Brain pericyte (primary cell): ENCODE measurements around the gene GLUL.
"Not testable (repeated sequence)": the region's sequence is repeated elsewhere in the genome, so short reads cannot be mapped to it uniquely, and the experiment has no call there.

Experiments
- DNase-seq: peaks from one replicate; pipeline ENCODE4 v3.0.0-alpha.2; 2012; ENCODE audit warnings: low read depth, low spot score

The GLUL gene

DNA sequence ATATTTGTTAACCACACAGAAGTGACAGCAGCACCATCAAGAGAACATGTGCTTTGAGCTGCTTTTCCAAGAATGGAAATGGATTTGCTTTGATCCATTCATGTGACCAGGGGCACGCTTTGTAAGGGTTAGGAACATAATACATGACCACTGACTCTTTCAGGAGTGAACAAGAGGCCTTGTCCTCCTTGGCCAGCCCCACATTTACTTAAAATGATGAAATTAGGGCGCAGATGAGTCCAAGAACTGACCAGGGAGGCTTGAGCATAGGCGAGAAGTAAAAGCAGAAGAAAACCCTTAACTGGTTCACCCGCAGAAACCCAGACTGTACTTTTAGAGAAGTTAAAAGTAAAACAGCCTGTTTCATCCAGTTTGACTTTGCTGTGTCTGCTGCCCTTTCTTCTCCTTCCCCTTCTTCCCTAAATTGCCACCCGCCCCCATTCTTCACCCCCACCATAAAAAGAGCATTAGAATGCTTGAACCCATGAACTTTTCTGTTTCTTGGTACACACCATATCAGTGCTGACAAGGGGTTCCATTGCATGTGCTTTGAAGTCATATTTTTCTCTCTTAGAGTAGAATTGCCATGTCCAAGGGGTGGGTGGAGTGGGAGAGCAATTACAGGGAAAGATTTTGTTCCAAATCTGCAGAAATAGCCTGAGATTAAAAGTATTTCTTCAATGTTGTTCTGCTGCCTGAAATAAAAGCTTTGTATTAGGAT lies 2.6 kb upstream of the GLUL start:
- no peak for DNase-seq

DNA sequence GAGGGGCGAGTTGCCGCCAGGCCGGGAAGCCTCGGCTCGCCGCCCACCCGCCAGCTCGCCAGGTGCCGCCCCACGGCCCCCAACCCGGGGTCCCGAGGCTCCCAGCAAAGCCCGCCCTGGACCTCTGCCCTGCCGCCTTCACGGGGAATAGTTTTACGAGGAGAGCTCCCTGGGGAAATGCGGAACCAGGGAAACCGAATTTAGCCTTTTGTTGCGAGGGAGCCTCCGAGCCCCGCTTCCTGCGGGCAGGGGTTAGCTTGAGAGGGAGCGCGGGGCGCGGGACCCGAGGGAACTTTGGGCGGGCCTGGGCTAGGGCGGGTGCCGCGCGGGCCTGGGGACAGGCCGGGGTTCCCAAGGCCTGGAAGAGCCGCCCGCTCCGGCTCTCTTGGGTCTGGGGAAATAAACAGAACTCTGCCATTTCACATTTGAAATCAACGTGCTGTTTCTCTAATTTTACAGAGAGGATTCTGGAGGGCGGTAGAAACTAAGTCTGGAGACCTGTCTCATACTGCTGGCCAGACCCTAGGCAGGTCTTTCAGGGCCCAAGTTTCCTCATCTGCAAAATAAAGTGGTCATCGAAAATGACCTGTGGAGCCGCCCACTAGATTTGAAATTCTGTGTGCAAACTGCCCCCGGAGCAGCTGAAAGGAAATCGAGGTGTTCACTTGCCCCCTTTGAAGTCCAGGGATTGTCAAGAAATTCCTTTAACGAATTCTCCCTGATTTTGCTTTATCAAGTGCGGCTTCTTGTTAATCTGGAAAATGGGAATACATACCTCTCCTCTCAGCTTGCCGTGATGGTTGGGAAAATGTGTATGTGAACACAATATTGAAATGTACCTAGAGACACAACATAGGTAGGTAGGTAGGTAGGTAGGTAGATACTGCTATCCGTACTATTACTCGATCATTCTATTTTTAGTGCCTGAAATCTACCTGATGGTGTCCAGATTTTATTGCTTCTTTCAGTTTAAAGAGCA lies 749 bp upstream of the GLUL start:
- no peak for DNase-seq

GRCh38 chr1:182391028-182391361 lies 595 bp downstream of the GLUL start:
- DNase-seq: no peak

GRCh38 chr1:182389619-182390047 lies 2.0 kb downstream of the GLUL start:
- DNase-seq: no peak

GRCh38 chr1:182388392-182389134 lies 3.0 kb downstream of the GLUL start:
- DNase-seq: no peak

DNA sequence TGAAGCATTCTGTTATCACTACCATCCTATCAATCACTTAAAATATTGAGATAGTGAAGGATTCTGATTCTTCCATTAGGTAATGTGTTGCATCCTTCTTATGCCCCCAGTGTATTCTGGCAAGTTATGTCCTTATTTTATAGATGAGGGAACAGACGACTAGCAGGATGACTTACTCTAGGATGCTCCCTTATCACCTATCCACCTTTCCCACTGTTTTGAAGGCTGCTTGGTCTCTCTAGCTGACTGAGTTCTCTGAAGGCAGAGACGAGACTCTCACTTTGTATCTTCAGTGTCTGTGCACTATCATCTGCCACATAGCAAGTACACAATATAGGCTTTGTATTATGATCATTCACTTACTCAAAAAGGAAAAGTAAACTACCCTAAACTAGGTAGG lies 4.0 kb downstream of the GLUL start:
- no peak for DNase-seq

GRCh38 chr1:182386980-182387379 lies 4.6 kb downstream of the GLUL start:
- no peak for DNase-seq

GRCh38 chr1:182385885-182386853 lies 5.4 kb downstream of the GLUL start:
- DNase-seq: no peak

GRCh38 chr1:182384387-182384960 lies 7.1 kb downstream of the GLUL start:
- no peak for DNase-seq

DNA sequence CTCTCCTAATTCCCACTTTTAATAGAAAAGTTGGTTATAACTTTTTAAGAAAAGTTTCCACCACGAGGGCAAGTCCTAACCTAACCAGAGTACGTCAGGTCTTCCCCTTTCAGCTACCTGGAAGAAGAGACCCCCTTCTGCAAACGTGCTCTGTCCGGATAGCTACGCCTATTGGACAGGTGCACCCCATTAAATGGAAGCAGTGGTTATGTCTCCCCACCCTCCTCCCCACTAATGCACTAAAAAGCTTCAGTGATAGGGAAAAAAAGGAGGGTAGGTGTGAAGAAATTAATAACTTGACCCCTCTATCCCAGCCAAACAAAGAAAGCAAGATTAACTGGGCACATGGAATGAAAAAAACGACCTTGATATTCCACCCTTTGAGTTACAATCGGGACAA lies 7.7 kb downstream of the GLUL start:
- no peak for DNase-seq

DNA sequence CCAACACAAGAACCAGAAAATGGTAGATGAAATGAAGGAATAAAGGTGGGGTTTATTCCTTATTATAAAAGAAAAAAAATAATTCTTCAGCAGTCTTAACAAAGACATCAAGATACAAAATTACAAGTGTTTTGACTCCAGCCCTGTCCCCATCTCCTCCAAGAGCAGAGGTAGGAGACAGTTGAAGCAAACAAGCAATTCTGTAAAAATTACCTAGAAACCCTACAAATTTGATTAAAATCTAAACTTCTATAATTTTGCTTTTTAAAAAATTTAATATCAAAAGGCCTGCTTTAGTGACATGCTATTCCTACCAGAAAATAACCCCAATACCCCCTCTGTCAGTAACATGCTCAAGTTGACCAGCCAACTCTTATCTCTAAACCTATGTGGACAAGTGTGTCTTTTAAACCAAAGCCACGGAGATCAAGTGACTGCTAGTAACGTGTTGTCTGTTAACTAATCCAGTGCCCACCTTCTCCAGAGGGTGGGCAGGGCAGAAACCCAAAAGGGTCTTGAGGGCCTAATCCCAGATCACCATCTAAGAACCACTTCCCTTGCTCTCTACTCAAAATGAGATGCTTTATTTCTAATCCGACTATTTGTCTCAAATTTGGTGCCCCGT lies 8.4 kb downstream of the GLUL start:
- no peak for DNase-seq

DNA sequence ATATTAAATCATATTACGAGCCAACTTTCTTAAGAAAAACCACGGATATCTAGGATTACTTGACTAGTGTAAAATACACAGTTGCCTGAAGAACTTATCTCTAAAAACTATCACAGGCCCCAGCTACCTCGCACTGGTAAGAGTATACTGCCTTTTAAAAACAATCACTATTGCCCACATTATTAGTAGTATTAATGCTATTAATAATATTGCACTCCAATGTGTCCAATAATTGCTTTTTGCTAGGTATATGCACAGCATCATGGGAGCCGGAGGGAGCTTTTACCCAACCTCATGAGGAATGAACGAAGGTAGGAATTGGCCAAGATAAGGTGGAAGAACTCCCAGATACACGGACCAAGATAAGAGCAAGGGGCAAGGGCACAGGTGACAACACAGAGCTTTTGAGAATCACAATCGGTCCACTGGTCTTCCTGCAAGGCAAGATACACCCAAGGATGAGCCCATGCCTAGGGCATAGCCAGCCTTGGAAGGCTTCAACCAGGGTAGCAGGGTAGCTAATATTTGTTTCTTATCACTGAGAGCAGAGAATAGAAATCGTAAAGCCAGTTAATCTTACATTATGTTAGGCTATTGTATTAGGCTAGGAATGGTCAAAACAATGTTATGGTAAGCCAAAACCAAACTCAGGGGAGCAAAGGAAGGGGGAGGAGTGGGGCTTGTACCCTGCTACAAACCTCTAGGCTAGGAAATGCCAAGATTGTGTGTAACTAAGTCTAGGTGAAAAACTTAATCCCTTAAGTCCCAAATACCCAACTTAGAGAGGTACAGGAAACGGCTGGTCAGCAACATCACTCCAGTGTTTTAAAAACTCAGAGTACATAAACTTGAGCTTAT lies 9.4 kb downstream of the GLUL start:
- DNase-seq: no peak

- DNase-seq: no peak
Observed at GRCh38 chr1:182380199-182380598, 11.4 kb downstream of the GLUL start.

DNA sequence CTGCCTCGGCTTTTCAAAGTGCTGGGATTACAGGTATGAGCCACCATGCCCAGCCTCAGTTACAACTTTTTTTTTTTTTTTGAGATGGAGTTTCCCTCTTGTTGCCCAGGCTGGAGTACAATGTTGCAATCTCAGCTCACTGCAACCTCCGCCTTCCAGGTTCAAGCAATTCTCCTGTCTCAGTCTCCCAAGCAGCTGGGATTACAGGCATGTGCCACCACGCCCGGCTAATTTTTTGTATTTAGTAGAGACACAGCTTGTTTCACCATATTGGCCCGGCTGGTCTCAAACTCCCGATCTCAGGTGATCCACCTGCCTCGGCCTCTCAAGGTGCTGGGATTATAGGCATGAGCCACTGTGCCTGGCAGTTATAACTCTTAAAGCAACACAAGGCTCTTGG lies 11.8 kb downstream of the GLUL start:
- not testable (repeated sequence) for DNase-seq

DNA sequence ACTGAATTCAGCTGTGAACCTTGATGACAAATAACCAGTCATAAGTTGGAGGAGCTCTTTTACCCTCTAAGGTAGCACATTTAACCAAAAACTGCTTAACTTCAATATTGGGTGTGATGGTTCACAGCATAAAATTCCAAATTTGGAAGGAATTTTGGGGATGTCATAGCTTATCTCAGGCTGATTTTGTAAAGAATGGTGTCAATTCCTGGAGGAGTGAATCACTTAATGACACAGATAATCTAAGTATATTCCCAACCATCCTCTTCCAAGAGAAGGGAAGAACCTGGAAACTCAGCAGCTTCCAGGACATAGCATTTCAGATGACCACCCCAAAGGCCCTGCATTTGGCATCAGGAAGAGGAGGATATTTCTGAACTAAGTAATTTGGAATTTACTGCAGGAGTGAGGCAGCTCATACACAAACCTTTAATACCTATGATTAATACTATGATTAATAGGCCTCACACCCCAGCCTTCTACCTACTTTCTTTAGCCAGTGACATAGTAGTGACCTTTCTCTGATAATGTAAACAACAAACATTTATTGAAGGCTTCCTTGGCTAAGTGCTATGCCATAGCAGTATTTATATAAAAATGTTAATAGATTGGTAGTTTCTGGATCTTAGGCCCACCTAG lies 14.5 kb downstream of the GLUL start:
- no peak for DNase-seq

- DNase-seq: no peak
Observed at GRCh38 chr1:182374101-182374834, 17.3 kb downstream of the GLUL start.

DNA sequence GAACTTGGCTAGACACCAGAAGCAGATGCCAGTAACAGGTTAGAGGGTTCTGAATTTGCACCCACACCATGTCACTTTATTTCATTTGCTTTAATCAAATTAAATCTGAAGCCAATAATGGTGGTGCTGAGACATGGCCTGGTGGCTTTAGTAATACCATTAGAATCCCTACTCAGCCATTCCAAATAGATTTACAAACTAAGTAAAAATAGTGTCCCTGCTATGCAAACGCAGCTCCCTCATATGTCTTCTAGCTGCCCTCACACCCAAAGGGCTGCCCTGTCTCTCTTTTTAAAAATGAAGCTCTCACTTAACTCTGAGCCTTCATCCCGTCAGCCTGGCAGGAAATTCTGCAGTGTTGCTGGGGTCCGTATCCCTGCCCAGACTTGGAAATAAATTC lies 21.1 kb downstream of the GLUL start:
- DNase-seq: no peak

- DNase-seq: no peak
Observed at GRCh38 chr1:182368903-182369302, 22.7 kb downstream of the GLUL start.
